Epithelial cell of esophagus (primary cell): ENCODE measurements around the gene CTNND1.

Experiments used
- DNase-seq: peaks from one replicate; pipeline ENCODE4 v3.0.0; 2010; ENCODE audit warnings: low read depth
- H3K4me3 ChIP-seq: 2 replicates; pipeline ENCODE4 v1.5.1; 2011; ENCODE audit warnings: mild to moderate bottlenecking, low read length, control low read depth
- CTCF ChIP-seq: IDR thresholded peaks from 2 replicates; pipeline ENCODE4 v1.5.1; 2011; ENCODE audit warnings: low read depth, mild to moderate bottlenecking, low read length, control low read depth, inconsistent platforms; ENCODE audit not compliant: insufficient read depth; ENCODE audit errors: missing control alignments

The CTNND1 gene

GRCh38 chr11:57732661-57733060 lies 28.9 kb upstream of the CTNND1 start:
- no peak overlapping the region for H3K4me3 ChIP-seq
- no peak for DNase-seq
- no peak for TF ChIP-seq CTCF

GRCh38 chr11:57735619-57736298 lies 25.8 kb upstream of the CTNND1 start:
- no peak for DNase-seq
- no peak overlapping the region for H3K4me3 ChIP-seq
- TF ChIP-seq CTCF: no peak

GRCh38 chr11:57741132-57742086 lies 20.2 kb upstream of the CTNND1 start, which contains the start of gene SELENOH:
TSS of gene SELENOH (plus strand) at chr11:57741491. CDS start at chr11:57741596, 105 bp downstream.
- peak; percentile 97 for DNase-seq
- H3K4me3 ChIP-seq: peak within 1 kb of the TSS; percentile 80
- no peak for TF ChIP-seq CTCF

- no peak for TF ChIP-seq CTCF
- DNase-seq: no peak
- H3K4me3 ChIP-seq: peak overlapping the region; percentile 80
Measured at GRCh38 chr11:57742087-57742452, 19.5 kb upstream of the CTNND1 start.

GRCh38 chr11:57744357-57744756 lies 17.2 kb upstream of the CTNND1 start:
- no peak for DNase-seq
- no peak overlapping the region for H3K4me3 ChIP-seq
- TF ChIP-seq CTCF: no peak

- no peak overlapping the region for H3K4me3 ChIP-seq
- TF ChIP-seq CTCF: no peak
- no peak for DNase-seq
Measured at GRCh38 chr11:57745206-57745605, 16.4 kb upstream of the CTNND1 start.
